ENCODE data around the gene PLA2G10.
"Not testable (repeated sequence)": the region's sequence is repeated elsewhere in the genome, so short reads cannot be mapped to it uniquely, and the experiment has no call there.

PLA2G10 gene

DNA sequence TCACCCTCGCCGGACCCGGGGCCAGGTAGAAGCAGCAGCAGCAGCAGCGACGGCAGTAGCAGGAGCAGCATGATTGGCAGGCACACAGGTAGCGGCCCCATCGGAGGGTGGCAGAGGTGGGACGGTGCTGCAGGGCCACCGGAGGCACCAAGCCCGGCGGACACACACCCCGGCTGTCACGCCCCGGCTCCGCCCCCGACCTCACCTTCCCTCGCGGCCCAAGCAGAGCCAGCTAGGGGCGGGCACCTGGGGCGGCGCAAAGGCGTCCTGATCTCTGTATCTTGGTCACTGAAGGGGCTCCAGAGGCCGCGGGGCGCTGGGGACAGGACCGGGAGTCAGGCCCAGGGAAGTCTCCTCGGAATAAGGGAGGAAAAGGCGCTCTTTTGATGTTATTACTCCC, at the start of gene PLA2G10:
Gene PLA2G10, minus strand, starts transcription at position 180 of the 400 bp plus-strand sequence. Its CDS starts 79 bp downstream, at position 101.
- not testable (repeated sequence) for DNase-seq

DNA sequence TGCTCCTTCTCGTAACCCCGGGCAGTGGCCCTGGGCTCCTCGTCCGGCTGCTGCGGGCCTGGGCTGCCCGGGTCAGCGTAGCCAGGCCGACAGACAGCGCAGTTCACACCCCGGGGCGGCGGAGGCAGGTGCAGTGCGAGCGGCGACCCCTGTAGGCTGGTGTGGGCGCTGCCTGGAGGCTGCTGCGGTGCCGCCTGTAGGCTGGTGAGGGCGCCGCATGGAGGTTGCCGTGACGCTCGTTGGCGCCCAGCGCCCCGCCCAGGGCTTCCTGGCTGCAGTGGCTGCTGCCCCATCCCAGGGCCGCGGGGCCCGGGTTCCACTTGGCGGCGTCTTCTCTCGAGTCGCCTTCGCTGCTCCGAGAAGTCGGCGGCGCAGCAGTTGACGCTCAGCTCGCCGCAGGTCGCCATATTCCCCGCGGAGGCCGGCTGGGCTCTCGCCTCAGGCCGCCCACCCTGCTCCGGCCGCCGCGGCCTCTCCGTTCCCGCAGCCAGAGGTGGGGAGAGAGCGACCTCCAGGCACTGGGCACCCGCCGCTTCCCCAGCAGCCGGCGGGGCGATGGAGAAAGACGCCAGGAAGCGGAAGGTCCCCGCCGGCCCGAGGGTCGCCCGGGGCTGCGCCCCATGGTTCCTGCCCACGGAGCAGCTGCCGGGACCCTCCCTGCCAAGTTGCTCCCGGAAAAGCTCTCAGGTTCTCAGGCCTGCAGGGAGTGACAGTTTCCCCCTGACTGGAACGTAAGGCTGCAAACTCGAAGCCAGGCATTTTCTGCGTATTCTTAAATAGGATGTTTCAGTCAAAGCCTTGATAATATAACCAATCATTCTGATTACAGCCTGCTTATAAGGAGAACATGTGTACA, 48.4 kb upstream of the PLA2G10 start, which contains the start of gene NPIPA2:
Gene NPIPA2, plus strand, starts transcription at position 261 of the 856 bp plus-strand sequence. CDS start 5,533 bp downstream, outside the sequence.
- not testable (repeated sequence) for DNase-seq

GRCh38 chr16:14741794-14742193, 47.7 kb upstream of the PLA2G10 start:
- DNase-seq = not testable (repeated sequence)

- DNase-seq = not testable (repeated sequence)
These were observed 46.8 kb upstream of the PLA2G10 start for GRCh38 chr16:14740832-14741385.

DNA sequence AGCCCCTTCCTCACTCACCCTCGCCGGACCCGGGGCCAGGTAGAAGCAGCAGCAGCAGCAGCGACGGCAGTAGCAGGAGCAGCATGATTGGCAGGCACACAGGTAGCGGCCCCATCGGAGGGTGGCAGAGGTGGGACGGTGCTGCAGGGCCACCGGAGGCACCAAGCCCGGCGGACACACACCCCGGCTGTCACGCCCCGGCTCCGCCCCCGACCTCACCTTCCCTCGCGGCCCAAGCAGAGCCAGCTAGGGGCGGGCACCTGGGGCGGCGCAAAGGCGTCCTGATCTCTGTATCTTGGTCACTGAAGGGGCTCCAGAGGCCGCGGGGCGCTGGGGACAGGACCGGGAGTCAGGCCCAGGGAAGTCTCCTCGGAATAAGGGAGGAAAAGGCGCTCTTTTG, 39.1 kb upstream of the PLA2G10 start:
- not testable (repeated sequence) for DNase-seq

DNA sequence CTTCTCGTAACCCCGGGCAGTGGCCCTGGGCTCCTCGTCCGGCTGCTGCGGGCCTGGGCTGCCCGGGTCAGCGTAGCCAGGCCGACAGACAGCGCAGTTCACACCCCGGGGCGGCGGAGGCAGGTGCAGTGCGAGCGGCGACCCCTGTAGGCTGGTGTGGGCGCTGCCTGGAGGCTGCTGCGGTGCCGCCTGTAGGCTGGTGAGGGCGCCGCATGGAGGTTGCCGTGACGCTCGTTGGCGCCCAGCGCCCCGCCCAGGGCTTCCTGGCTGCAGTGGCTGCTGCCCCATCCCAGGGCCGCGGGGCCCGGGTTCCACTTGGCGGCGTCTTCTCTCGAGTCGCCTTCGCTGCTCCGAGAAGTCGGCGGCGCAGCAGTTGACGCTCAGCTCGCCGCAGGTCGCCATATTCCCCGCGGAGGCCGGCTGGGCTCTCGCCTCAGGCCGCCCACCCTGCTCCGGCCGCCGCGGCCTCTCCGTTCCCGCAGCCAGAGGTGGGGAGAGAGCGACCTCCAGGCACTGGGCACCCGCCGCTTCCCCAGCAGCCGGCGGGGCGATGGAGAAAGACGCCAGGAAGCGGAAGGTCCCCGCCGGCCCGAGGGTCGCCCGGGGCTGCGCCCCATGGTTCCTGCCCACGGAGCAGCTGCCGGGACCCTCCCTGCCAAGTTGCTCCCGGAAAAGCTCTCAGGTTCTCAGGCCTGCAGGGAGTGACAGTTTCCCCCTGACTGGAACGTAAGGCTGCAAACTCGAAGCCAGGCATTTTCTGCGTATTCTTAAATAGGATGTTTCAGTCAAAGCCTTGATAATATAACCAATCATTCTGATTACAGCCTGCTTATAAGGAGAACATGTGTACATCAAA, 9.3 kb upstream of the PLA2G10 start, which contains the start of gene NPIPA3:
Gene NPIPA3, plus strand, starts transcription at position 256 of the 856 bp plus-strand sequence. CDS start 5,533 bp downstream, outside the sequence.
- DNase-seq = not testable (repeated sequence)

DNA sequence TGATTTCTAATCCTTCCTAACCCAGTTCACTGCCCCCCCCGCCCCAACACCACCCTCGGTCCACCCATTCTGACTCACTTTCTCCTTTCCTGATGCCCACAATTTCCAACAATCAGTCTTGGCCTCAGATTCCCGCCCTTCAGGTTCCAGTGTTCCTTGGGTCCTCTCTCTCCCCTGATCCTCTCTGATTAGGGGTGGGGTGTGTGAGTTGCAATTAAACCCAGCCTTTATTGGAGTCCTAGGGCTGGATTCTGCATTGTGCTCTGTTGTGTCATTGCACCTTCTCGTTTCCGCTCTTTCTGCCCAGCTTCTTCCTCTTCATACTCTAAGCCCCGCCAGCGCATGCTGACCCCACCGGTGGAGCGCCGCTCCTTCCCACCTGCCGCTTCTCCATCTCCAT, 8.6 kb upstream of the PLA2G10 start:
- not testable (repeated sequence) for DNase-seq

GRCh38 chr16:14701859-14702258, 7.8 kb upstream of the PLA2G10 start:
- not testable (repeated sequence) for DNase-seq

DNA sequence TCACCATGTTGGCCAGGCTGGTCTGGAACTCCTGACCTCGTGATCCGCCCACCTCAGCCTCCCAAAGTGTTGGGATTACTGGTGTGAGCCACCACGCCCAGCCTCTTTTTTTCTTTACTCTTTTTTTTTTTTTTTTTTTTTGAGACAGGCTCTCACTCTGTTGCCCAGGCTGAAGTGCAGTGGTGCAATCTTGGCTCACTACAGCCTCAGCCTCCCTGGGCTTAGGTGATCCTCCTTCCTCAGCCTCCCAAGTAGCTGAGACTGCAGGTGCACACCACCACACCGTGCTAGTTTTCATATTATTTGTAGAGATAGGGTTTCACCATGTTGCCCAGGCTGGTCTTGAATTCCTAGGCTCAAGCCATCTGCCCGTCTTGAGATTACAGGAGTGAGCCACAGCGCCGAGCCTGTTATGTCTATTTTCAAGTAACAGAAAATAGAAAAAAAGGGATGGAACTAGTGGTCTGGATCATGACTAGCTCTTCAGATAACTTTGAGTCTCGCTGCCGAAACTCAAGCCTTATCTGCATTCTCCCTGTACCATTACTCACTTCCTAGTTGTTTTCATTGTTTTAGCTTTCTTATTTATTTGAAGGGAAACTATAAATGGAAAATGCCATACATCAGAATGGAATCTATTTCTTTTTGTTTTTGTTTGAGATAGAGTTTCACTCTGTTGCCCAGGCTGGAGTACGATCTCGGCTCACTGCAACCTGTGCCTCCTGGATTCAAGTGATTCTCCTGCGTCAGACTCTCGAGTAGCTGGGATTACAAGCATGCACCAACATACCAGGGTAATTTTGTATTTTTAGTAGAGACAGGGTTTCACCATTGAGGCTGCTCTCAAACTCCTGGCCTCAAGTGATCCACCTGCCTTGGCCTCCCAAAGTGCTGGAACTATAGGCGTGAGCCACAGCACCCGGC, 8.0 kb downstream of the PLA2G10 start:
- peak; percentile 38 for DNase-seq

- no peak for DNase-seq
These were observed 12.0 kb downstream of the PLA2G10 start for GRCh38 chr16:14682121-14682520.

DNA sequence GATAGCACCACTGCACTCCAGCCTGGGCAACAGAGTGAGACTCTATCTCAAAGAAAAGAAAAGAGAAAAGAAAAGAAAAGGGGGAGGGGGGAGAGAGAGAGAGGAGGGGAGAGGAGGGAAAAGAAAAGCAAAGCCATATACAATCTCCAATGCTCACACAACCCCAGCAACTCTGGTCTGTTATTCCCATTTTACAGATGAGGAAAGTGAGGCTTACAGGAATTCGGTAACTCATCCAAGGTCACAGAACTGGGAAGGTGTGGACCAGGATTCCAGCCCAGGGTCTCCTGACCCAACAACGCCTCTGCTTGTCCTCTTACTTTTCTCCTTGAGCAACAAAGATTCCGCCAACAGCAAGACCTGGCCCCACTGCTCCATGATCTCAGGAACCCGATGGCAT, 13.0 kb downstream of the PLA2G10 start:
- DNase-seq = no peak

DNA sequence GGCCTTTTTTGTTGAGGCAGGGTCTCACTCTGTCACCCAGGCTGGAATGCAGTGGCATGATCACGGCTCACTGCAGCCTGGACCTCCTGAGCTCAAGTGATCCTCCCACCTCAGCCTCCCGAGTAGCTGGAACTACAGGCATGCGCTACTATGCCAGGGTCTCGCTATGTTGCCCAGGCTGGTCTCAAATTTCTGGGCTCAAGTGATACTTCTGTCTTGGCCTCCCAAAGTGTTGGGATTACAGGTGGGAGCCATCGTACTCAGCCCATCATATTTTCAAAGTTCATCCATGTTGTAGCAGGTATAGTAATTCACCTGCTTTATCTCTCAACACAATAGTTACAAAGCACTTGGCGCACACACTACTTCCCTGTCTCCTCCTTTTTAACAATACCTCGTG, 13.7 kb downstream of the PLA2G10 start:
- DNase-seq = not testable (repeated sequence)

- no peak for DNase-seq
These were observed 15.2 kb downstream of the PLA2G10 start for GRCh38 chr16:14678748-14679497.

- DNase-seq = no peak
These were observed 16.5 kb downstream of the PLA2G10 start for GRCh38 chr16:14677627-14678026.

DNA sequence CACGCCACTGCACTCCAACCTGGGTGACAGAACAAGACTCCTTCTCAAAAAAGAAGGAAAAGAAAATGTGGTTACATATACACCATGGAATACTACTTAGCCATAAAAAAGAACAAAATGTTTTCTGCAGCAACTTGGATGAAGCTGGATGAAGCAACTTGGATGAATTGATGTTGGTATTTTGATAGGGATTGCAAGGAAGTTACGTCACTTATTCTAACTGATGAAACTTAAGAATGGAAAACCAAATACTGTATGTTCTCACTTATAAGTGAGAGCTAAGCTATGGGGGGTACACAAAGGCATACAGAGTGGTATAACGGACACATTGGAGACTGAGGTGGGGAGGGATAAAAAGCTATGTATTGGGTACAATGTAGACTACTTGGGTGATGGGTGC, 17.5 kb downstream of the PLA2G10 start:
- no peak for DNase-seq

DNA sequence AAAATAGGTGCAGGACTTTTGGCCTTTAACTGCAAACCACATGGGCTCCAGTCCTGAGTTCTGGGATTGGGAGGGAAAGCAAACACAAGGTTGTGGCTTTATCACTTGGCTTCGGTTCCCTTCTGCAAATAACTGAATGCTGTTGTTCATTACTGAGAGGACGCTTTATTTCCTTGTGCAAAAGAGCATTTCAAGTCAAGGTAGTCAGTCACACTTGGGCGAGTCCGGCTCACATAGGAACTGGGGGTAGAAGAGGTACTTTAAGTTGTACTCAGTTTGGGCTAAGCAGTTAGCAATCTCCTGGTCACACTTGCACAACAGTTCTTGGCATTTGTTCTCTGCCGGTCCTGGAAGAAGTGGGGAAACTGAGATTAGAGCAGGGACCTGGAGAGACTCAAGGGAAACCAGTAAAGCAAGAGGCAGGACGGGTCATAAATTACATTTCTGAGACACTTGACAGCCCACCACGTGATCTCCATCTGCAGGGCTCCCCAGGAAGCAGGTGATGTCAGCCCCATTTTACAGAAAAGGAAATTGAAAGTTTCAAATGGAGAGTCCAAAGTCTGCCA, 21.6 kb downstream of the PLA2G10 start:
- no peak for DNase-seq

GRCh38 chr16:14669776-14670175, 24.3 kb downstream of the PLA2G10 start:
- DNase-seq = no peak

DNA sequence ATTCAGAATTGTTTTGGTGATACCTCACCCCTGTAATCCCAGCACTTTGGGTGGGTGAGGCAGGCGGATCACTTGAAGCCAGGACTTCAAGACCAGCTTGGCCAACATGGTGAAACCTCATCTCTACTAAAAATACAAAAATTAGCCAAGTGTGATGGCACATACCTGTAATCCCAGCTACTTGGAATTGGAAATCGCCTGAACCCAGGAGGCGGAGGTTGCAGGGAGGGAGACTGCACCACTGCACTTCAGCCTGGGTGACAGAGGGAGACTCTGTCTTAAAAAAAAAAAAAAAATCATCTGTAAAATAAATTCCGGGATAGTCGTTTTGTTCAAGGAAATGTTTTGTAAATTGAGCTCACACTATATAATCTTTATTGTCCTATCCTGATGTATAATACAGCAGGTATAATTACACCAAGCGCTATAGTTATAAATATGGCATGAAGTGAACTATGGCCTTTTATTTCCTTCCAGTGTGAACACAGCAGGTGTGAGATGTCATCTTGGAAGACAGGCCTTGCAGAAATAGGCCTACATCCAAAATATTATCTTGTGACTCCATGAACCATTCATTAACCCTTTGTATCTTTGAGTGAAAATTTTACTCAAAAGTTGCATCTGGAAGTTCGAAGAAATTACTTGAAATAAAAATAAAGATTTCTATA, 25.4 kb downstream of the PLA2G10 start:
- DNase-seq = no peak

DNA sequence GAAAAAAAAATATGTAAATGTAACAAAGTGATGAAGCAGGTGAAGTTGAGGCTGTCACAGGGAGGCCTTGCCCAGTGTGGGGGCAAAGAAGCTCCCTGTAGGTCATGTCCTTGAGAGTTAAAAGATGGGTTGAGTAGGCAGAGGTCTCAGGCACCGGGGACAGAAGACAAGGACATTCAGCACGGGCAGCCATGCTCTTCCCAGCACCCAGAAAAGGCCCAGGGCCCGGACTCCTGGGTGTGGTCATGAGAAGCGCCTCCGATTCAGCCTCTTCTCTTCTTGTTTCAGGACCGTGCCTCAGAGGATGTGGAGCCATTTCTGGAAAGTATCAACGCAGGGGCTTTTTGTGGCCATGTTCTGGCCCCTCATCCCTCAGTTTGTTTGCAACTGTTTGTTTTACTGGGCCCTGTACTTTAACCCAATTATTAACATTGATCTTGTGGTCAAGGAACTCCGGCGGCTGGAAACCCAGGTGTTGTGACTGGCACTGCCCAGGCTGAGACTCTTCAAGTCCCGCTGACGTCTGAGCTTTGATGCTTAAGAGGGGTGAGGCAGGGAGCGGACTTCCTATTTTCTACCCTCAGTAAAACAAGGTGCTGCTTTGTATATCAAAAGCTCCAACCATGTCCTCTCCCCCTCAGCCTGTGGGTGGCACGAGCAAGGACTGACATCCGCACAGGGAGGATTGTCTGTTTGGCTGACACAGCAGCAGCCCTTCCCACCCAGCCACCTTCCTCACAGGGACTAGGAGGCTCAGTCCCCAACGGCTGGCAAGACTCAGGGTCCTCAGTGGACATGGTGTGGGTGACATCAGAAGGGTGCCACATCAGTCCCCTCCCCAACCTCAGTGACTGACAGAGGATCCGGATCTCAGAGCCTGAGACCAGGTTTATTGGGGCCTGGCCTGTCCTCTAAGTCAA, 26.5 kb downstream of the PLA2G10 start:
- no peak for DNase-seq
